Right lung (tissue), 5 donors: ENCODE data around the gene MARF1. TPM values are rescaled to one million over a fixed set of nuclear protein-coding genes. Genes with fewer than 3 reads are reported as not detected.
"Not testable (repeated sequence)": the region's sequence is repeated elsewhere in the genome, so short reads cannot be mapped to it uniquely, and the experiment has no call there.

Experiments
- DNase-seq, 2 donors: peaks; one replicate each; pipeline ENCODE4 v3.0.0-alpha.2; 2013
- polyA plus RNA-seq, 5 donors: library from polyadenylated mRNA; unstranded; fragments of 120-200 nt; gene quantifications; one replicate each; pipeline versions ENCODE4 v1.2.1 to v1.2.3, GENCODE V29; 2013; ENCODE audit warnings: inconsistent platforms in 1 of 5, low replicate concordance in 1 of 5; ENCODE audit not compliant: insufficient read length in 5 of 5, insufficient read depth in 1 of 5

Gene MARF1
- polyA plus RNA-seq, 5 donors, result 48.3 to 81.0 (median 66.3) TPM

GRCh38 chr16:15658149-15658548, 15.2 kb upstream of the MARF1 start:
- no peak for DNase-seq

GRCh38 chr16:15655561-15655960, 12.6 kb upstream of the MARF1 start:
- DNase-seq, result not testable (repeated sequence)

GRCh38 chr16:15654591-15654990, 11.6 kb upstream of the MARF1 start:
- no peak for DNase-seq

GRCh38 chr16:15653227-15653626, 10.3 kb upstream of the MARF1 start:
- DNase-seq, result peak; percentile 52 to 62

GRCh38 chr16:15652293-15653001, 9.5 kb upstream of the MARF1 start:
- no peak for DNase-seq

- no peak for DNase-seq
Measured at GRCh38 chr16:15650698-15651171, 7.8 kb upstream of the MARF1 start.

GRCh38 chr16:15650019-15650697, 7.2 kb upstream of the MARF1 start, which contains the start of gene NDE1:
NDE1 (plus strand) TSS chr16:15650245; CDS start chr16:15664779, 14,534 bp downstream.
- DNase-seq, result peak; percentile 92 to 93

GRCh38 chr16:15649727-15650018, 6.7 kb upstream of the MARF1 start:
- no peak for DNase-seq

GRCh38 chr16:15649311-15649710, 6.4 kb upstream of the MARF1 start:
- DNase-seq, result not testable (repeated sequence)

GRCh38 chr16:15648135-15648730, 5.3 kb upstream of the MARF1 start:
- no peak for DNase-seq

GRCh38 chr16:15647294-15648014, 4.5 kb upstream of the MARF1 start:
- no peak for DNase-seq

GRCh38 chr16:15646557-15647293, 3.8 kb upstream of the MARF1 start:
- not testable (repeated sequence) for DNase-seq

GRCh38 chr16:15644962-15645465, 2.1 kb upstream of the MARF1 start:
- not testable (repeated sequence) for DNase-seq

GRCh38 chr16:15644267-15644961, 1.5 kb upstream of the MARF1 start:
- no peak for DNase-seq

- DNase-seq, result no peak
Measured at GRCh38 chr16:15643946-15644250, 944 bp upstream of the MARF1 start.

- peak; percentile 51 to 52 for DNase-seq
Measured at GRCh38 chr16:15642557-15643047, 352 bp downstream of the MARF1 start.

- no peak for DNase-seq
Measured at GRCh38 chr16:15641753-15642556, 999 bp downstream of the MARF1 start.

GRCh38 chr16:15640966-15641365, 2.0 kb downstream of the MARF1 start:
- no peak for DNase-seq

GRCh38 chr16:15639061-15639568, 3.8 kb downstream of the MARF1 start:
- no peak for DNase-seq
